Mammary microvascular endothelial cell (primary cell): ENCODE data around the gene AZGP1. TPM values are rescaled to one million over a fixed set of nuclear protein-coding genes. Genes with fewer than 3 reads are reported as not detected.

ENCODE experiments used
- total RNA-seq: library from RNA; depleted of rRNA; stranded (reverse); fragments of >200 nt; gene quantifications from 2 replicates; pipeline ENCODE4 v1.2.3, GENCODE V29; 2015

The AZGP1 gene
- not detected in 2 replicates for total RNA-seq

DNA sequence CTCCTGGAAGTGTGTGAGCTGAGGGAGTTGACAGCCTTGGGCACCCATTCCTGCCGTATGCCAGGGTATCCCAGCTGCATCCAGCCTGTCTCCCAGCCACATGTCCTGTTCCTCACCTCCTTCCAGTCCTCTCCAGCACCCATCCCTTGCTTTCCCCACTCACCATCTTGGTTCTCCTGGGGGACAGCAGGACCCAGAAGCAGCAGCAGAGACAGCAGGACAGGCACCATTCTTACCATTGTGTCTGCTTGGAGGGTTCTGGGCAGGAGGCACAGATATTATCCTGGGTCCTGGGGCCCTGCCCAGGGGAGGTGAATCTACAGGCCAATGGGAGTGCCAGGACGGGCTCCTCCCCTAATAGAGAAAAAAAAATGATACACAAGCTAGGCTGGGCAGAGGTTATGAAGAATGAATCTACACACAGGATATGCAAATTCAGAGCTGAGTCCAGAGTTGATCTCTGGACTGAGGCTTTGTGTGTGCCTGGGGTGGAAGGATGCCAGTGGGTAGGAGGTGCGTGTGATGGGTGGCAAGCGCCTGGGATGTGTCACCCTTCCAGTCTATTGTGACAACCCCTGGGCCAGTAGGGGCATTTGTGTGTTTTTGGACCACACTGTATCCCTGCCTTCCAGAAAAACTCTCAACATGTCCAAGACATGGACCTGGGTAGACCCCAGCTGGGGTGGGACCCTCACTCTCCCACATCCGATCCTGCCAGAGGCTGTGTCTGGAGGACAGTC is at the start of gene AZGP1:
Gene AZGP1, minus strand, starts transcription at position 250 of the 740 bp plus-strand sequence. Its CDS starts 11 bp downstream, at position 239.

DNA sequence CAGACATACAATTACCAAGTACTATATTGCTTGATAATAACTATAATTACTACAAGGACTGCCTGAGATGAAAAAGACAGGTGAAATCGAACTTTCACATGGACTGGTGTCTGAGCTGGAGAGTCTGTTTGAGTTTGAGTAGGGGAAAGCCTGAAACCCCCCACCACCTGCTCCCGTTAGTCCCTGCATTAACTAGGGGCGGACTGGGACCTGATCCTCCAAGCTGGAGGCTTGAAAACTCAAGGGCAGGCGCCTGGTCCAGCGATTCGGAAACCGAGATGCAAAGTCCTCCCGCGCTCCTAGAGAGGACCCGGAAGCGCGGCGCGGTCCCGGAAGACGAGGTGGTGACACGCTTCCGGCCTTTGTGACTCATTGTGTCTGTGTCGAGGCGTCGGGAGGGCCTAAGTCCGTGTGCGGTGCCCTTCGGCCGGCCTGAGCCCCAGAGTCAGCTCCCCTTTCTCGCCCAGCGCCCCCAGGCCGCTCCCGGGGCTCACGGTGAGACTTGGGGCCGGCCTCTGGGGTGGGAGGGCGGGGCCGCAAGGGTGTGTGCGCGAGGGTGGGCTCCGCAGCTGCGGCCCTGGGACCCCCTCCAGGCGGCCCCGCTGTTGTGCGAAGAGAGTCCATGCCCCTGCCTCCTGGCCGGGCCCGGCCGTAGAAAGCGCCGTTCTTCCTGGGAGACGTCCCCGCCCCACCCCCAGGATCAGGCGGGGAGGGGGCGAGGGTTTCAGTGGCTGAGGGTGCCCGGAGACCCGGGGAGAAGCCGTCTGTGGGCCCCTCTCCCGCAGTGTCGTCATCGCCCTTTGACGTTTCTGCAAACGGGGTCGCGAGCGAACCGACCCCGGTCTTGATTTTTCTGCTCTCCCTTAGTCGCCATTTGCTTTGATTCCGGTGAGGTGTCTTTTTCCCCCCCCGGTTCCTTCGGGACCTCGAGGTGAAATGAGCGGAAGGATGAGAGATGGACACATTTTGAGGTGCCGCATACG is 39.7 kb upstream of the AZGP1 start, which contains the start of gene ZKSCAN1:
Gene ZKSCAN1, plus strand, starts transcription at position 365 of the 983 bp plus-strand sequence. CDS start 7,911 bp downstream, outside the sequence.

DNA sequence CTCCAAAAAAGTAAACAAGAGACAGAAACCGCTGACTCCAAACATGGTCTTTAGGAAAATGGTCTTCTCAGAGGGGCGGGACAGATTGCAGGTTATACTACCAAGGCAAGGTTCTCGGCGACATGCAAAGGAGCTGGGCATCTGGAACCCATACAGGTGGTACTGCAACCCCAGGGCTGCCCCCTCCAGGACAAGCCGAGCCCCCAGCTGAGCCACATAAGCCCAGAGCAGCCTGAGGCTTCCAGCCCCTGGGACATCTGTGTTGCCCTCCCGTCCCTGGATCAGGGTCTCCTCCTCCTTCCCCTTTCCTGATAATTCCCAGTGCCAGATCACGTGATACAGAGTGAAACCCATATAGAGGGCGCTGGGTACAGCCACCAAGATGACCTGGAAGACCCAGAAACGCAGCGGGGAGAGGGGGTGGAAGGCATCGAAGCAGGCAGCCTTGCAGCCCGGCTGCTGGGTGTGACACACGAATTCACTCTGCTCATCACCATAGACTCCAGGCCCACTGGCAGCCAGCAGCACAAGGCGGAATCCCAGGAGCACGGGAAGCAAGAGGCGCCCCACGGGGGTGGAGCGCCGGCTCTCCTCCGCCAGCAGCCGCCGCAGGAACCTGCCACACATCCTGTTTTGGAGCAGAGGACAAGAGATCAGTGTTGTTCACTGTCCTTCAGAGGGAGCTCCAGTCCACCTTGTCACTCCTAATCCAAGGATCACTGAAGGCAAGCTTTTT is 46.7 kb downstream of the AZGP1 start, which contains the start of gene GJC3:
Gene GJC3, minus strand, starts transcription at position 627 of the 736 bp plus-strand sequence. Its CDS starts 0 bp downstream, at position 627.

DNA sequence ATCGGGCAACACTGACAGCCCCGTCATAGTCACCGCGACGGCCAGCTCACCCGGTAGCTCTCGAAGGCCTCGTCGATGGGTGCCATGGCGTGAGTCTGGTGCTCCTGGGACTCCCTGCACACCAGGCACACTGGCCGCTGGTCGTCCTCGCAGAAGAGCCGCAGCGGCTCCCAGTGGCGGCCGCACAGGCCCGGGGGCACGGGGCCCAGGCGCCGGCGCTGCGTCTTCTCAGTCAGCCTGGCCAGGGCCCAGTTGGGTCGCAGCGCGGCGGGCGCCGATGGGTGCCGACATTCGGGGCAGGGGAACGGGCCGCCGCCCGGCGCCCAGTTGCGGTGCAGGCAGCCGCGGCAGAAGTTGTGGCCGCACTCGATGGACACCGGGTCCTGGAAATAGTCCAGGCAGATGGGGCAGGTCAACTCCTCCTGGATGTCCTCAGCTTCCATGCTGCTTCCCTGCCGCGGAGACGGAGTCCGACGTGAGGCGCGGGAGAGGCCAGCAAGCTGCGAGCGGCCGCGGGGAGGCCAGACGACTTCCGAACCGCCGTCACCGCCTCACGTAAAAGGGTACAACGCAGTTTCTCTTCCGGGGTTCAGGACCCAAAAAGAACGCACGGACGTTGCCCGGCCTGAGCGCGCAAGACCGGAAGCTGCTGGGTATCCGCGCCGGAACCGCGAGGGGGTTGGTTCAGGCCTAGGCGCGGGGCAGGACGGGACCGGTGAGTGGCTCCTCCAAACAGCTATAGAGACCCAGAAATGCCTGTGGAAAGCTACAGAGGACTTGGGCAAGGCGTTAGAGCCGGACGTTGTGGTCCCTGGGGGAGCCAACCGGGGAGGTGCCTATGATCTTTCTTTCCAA is 56.6 kb downstream of the AZGP1 start, which contains the start of gene TRIM4:
Gene TRIM4, minus strand, starts transcription at position 572 of the 855 bp plus-strand sequence. Its CDS starts 129 bp downstream, at position 443.

Other genes with a start within 250 kb of the AZGP1 start
- gene CYP3A7, start 240.8 kb downstream of the AZGP1 start, total RNA-seq = not detected in 2 replicates
- not detected in 2 replicates for gene CYP3A4, start 191.8 kb downstream of the AZGP1 start, total RNA-seq
- not detected in 2 replicates for gene CYP3A43, start 148.0 kb downstream of the AZGP1 start, total RNA-seq
- gene OR2AE1, start 99.0 kb downstream of the AZGP1 start, total RNA-seq = not detected in 2 replicates
- gene TRIM4, start 56.5 kb downstream of the AZGP1 start, total RNA-seq = 24.0 and 25.8 TPM in 2 replicates
- not detected in 2 replicates for gene GJC3, start 46.4 kb downstream of the AZGP1 start, total RNA-seq
- gene ZKSCAN1, start 39.6 kb upstream of the AZGP1 start, total RNA-seq = 11.3 and 13.6 TPM in 2 replicates
- 6.1 and 8.3 TPM in 2 replicates for gene ZSCAN21, start 73.7 kb upstream of the AZGP1 start, total RNA-seq
- gene ZNF3, start 105.7 kb upstream of the AZGP1 start, total RNA-seq = 19.1 and 21.1 TPM in 2 replicates
- gene COPS6, start 112.9 kb upstream of the AZGP1 start, total RNA-seq = 102 and 125 TPM in 2 replicates
- gene MCM7, start 125.4 kb upstream of the AZGP1 start, total RNA-seq = 149 and 155 TPM in 2 replicates
- 16.1 and 18.5 TPM in 2 replicates for gene AP4M1, start 125.6 kb upstream of the AZGP1 start, total RNA-seq
- gene TAF6, start 143.3 kb upstream of the AZGP1 start, total RNA-seq = 56.0 and 63.9 TPM in 2 replicates
- 23.8 and 25.7 TPM in 2 replicates for gene CNPY4, start 143.6 kb upstream of the AZGP1 start, total RNA-seq
- 4.7 and 5.0 TPM in 2 replicates for gene MBLAC1, start 150.9 kb upstream of the AZGP1 start, total RNA-seq
- gene LAMTOR4, start 172.9 kb upstream of the AZGP1 start, total RNA-seq = 184 and 224 TPM in 2 replicates
- 4.7 and 6.3 TPM in 2 replicates for gene TRAPPC14, start 182.7 kb upstream of the AZGP1 start, total RNA-seq
- 2.7 and 3.9 TPM in 2 replicates for gene GAL3ST4, start 192.6 kb upstream of the AZGP1 start, total RNA-seq
- 0.89 and 1.00 TPM in 2 replicates for gene GPC2, start 201.3 kb upstream of the AZGP1 start, total RNA-seq
- 0.10 and 0.13 TPM in 2 replicates for gene STAG3, start 201.9 kb upstream of the AZGP1 start, total RNA-seq
- not detected in 2 replicates for gene PVRIG, start 243.9 kb upstream of the AZGP1 start, total RNA-seq